Gastrocnemius medialis (tissue), 4 donors: ENCODE results near the gene TADA3. TPM values are rescaled to one million over a fixed set of nuclear protein-coding genes. Genes with fewer than 3 reads are reported as not detected.

ENCODE experiments used
- ATAC-seq, 2 donors: fragments of 150-250 bp; one replicate each; pipeline ENCODE4 v1.9.1; 2016
- DNase-seq, 2 donors: peaks; one replicate each; pipeline ENCODE4 v3.0.0-alpha.2; 2019
- H3K27ac ChIP-seq, 4 donors: fragments of 200-600 bp; sonication (generic); 1 replicate in 1 of 4; 2 replicates in 3 of 4; pipeline ENCODE4 v1.5.1; 2016 to 2018; ENCODE audit warnings: mild to moderate bottlenecking in 2 of 4, moderate library complexity in 1 of 4
- H3K27me3 ChIP-seq, 3 donors: fragments of 200-600 bp; sonication (generic) in 2 of 3; 1 replicate in 1 of 3; 2 replicates in 2 of 3; pipeline versions ENCODE4 v1.5.1 to v1.6.0; 2016 to 2019; ENCODE audit warnings: mild to moderate bottlenecking in 1 of 3, moderate library complexity in 1 of 3
- H3K36me3 ChIP-seq, 2 donors: fragments of 200-600 bp; sonication (generic) in 1 of 2; one replicate each; pipeline ENCODE4 v1.5.1; 2017 to 2018
- H3K4me1 ChIP-seq, 2 donors: fragments of 200-600 bp; sonication (generic) in 1 of 2; one replicate each; pipeline ENCODE4 v1.5.1; 2016 to 2017; ENCODE audit warnings: mild to moderate bottlenecking in 2 of 2
- H3K4me3 ChIP-seq, 4 donors: fragments of 200-600 bp; sonication (generic) in 3 of 4; 1 replicate in 1 of 4; 2 replicates in 3 of 4; pipeline ENCODE4 v1.5.1; 2016 to 2019; ENCODE audit warnings: mild to moderate bottlenecking in 2 of 4
- H3K9me3 ChIP-seq, 3 donors: fragments of 200-600 bp; sonication (generic) in 2 of 3; 1 replicate in 1 of 3; 2 replicates in 2 of 3; pipeline ENCODE4 v1.5.1; 2016 to 2019
- CTCF ChIP-seq, 5 experiments: fragments of 450-650 bp in 3 of 5; fragments of 200-600 bp in 2 of 5; sonication (generic) in 2 of 5; IDR thresholded peaks in 4 of 5; conservative IDR thresholded peaks in 1 of 5; 1 replicate in 4 of 5; 2 replicates in 1 of 5; pipeline ENCODE4 v1.5.1; 2016 to 2019; ENCODE audit warnings: antibody characterized with exemption in 5 of 5, mild to moderate bottlenecking in 3 of 5, moderate library complexity in 3 of 5
- POLR2A ChIP-seq, 2 donors: fragments of 450-650 bp; IDR thresholded peaks; one replicate each; pipeline ENCODE4 v1.6.1; 2017; ENCODE audit warnings: antibody characterized with exemption in 2 of 2, mild to moderate bottlenecking in 2 of 2, moderate library complexity in 2 of 2
- in situ Hi-C, 4 donors: fragments of 200-750 bp; cut with MboI; loops; one replicate each; pipeline versions ENCODE4 v1.15.0 to v1.8.0; 2017; ENCODE audit warnings: low sequenced_read_pairs in 4 of 4
- intact Hi-C: fragments of 100-400 bp; cut with DNase I; formaldehyde crosslinking; loops from one replicate; pipeline ENCODE4 v1.15.1; 2023; ENCODE audit warnings: low total_unique reads
- total RNA-seq, 4 donors: library from RNA; depleted of rRNA; stranded (reverse); fragments of >200 nt; gene quantifications; one replicate each; pipeline versions ENCODE4 v1.1.0 to v1.2.3, GENCODE V29; 2016

TADA3 gene
- total RNA-seq, 4 donors from 2014 or later, result 58.1 to 83.5 (median 66.7) TPM

- no peaks in the 10 kb centered on the region for H3K4me1 ChIP-seq
- H3K27ac ChIP-seq, result no peak overlapping the region
- H3K36me3 ChIP-seq, result peaks cover 0 to 61% of the 10 kb centered on the region in 2 donors
- intact Hi-C loops (no loop called here), in situ Hi-C loops (no loop called here)
- ATAC-seq (no peak), DNase-seq (no peak)
- H3K4me3 ChIP-seq, result no peak overlapping the region
- TF ChIP-seq POLR2A (IDR thresholded peaks at IDR 0.05) (no peak), CTCF (IDR thresholded peaks at IDR 0.05 in 4 of 5, conservative IDR thresholded peaks at IDR 0.05 in 1 of 5) (no peak)
- H3K27me3 ChIP-seq, result no peaks in the 10 kb centered on the region
- H3K9me3 ChIP-seq, result no peaks in the 10 kb centered on the region
These were observed 10.7 kb downstream of the TADA3 start for GRCh38 chr3:9781551-9781950.

GRCh38 chr3:9780910-9781309, 11.4 kb downstream of the TADA3 start:
- Histone ChIP-seq H3K27ac (no peak overlapping the region), H3K4me1 (no peaks in the 10 kb centered on the region), H3K4me3 (no peak overlapping the region), H3K9me3 (no peaks in the 10 kb centered on the region), H3K36me3 (peaks cover 0 to 55% of the 10 kb centered on the region in 2 donors), H3K27me3 (no peaks in the 10 kb centered on the region)
- intact Hi-C loops, result no loop called here
- DNase-seq (no peak), ATAC-seq (no peak)
- no peak for TF ChIP-seq POLR2A (IDR thresholded peaks at IDR 0.05)
- TF ChIP-seq CTCF (IDR thresholded peaks at IDR 0.05 in 4 of 5, conservative IDR thresholded peaks at IDR 0.05 in 1 of 5), result no peak
- in situ Hi-C loops, result no loop called here

- H3K4me1 ChIP-seq, result no peaks in the 10 kb centered on the region
- TF ChIP-seq CTCF (IDR thresholded peaks at IDR 0.05 in 4 of 5, conservative IDR thresholded peaks at IDR 0.05 in 1 of 5) (no peak), POLR2A (IDR thresholded peaks at IDR 0.05) (no peak)
- in situ Hi-C loops, result no loop called here
- peaks cover 0 to 51% of the 10 kb centered on the region in 2 donors for H3K36me3 ChIP-seq
- no peaks in the 10 kb centered on the region for H3K9me3 ChIP-seq
- ATAC-seq (no peak), DNase-seq (no peak)
- intact Hi-C loops, result no loop called here
- no peak overlapping the region for H3K27ac ChIP-seq
- H3K27me3 ChIP-seq, result no peaks in the 10 kb centered on the region
- H3K4me3 ChIP-seq, result no peak overlapping the region
These were observed 11.8 kb downstream of the TADA3 start for GRCh38 chr3:9780458-9780812.

GRCh38 chr3:9779721-9780457, 12.4 kb downstream of the TADA3 start:
- TF ChIP-seq CTCF (IDR thresholded peaks at IDR 0.05 in 4 of 5, conservative IDR thresholded peaks at IDR 0.05 in 1 of 5), result no peak
- TF ChIP-seq POLR2A (IDR thresholded peaks at IDR 0.05), result no peak
- Histone ChIP-seq H3K9me3 (no peaks in the 10 kb centered on the region), H3K36me3 (peaks cover 0 to 45% of the 10 kb centered on the region in 2 donors), H3K27ac (no peak overlapping the region), H3K4me1 (no peaks in the 10 kb centered on the region), H3K4me3 (no peak overlapping the region), H3K27me3 (no peaks in the 10 kb centered on the region)
- no peak for DNase-seq
- ATAC-seq, result no peak
- in situ Hi-C loops, result no loop called here
- intact Hi-C loops, result no loop called here
